Hematopoietic multipotent progenitor cell treated with erythropoietin and hydrocortisone succinate and interleukin-3 and kit ligand, for 6 days (in vitro differentiated cells): Measurements from ENCODE around the gene ERBB4.
"Not testable (repeated sequence)": the region's sequence is repeated elsewhere in the genome, so short reads cannot be mapped to it uniquely, and the experiment has no call there.

Experiments used
- DNase-seq: peaks from one replicate; pipeline ENCODE4 v3.0.0-alpha.2; 2015

Gene ERBB4

DNA sequence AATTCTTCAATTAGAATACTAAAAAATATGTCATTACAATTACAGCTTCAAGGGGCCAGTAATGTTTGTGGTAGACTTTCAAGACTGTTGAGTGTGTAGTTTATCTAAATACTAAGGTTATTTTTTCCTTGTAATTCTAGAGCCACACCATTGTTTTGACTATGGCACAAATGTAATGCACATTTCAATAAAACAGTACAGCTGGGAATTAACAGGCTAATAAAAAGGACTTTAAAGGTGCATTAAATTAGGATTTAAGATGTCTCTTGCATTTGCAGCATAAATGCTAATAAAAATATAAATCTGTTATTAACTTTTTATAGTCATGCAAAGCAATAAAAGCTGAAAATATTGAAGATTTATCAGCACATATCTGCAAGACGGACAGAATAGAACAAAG lies 344.8 kb downstream of the ERBB4 start:
- no peak for DNase-seq

DNA sequence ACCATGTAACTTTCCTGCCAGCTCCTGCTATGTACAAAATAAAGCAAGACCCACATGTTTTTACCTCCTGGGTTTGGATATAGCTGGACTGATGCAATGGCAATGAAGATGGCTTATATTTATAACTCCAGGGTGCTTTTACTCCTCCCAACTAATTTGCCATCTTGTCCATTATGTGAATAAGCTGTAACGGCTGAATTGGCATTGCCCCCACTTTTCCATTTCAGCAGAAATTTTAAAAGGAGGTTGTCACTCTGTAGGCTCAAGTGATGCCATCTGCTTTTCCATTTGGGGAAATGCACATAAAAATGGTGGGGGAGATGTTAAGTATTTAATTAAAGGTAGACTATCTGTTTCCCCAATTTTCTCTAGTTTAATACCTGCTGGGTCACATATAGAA lies 345.5 kb downstream of the ERBB4 start:
- no peak for DNase-seq

- not testable (repeated sequence) for DNase-seq
Observed at GRCh38 chr2:212191438-212191837, 347.2 kb downstream of the ERBB4 start.

DNA sequence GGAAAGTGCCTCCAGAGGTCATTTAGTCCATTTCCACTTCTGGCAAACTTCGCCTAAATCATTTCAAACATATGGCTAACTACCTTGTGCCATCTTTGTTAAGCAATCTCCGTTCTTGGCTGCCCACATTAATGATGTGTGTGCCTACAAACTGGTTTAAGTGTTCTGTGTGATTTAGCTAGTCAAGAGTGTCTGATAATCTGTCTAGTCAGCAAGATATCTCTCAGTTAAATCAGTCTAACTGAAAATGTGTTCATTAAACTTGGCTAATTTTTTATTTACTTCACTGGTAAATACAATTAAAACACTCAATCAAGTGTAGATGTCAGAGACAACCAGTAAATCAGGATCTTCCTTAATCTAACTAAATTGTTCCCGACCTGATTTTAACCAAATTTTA lies 352.4 kb downstream of the ERBB4 start:
- no peak for DNase-seq

DNA sequence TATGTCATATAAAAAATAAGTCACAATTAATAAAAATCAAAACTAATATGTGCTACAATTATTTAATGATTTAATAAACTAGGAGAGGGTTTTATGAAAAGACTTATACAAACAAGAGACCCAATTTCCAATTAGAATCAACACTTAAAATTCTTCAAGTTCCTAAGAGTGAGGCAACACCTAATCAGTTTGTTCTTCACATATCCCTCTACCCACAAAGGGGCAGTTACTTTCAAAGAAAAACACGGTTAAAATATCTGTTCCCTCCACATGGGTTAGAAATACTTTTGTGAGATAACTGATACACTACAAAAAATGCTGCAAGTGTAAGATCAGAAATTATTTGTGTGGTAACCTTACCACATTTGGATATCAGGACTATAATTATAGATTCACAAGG lies 357.0 kb downstream of the ERBB4 start:
- no peak for DNase-seq

DNA sequence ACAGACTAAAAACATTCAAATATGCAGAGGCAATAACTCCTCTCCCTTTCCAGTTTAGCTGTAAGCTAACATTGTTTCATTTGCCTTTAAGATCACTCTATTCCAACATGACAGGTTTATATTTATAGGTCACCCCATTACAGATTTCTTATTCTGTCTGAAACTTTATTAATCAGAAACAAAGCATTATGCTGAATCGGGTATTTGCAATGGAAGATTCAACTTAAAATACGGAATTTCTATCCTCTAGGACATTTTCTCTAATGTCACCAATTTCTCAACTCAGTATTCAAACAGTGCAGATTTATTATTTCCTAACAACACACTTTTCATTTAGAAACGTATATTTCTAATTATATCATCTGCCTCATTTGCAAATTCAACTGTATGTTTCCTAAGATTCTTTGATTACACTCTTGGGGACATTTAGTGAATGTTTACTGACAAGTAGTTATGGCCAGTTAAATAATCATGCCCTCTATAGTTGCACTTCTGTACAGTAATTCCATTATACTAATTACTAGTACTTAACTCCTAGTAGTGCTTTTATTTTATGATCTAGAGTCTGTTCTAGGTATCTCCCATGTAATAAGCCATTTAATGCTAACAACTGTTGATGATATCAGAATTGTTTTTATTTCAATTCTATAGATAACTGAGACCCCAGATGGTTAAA lies 358.1 kb downstream of the ERBB4 start:
- no peak for DNase-seq

DNA sequence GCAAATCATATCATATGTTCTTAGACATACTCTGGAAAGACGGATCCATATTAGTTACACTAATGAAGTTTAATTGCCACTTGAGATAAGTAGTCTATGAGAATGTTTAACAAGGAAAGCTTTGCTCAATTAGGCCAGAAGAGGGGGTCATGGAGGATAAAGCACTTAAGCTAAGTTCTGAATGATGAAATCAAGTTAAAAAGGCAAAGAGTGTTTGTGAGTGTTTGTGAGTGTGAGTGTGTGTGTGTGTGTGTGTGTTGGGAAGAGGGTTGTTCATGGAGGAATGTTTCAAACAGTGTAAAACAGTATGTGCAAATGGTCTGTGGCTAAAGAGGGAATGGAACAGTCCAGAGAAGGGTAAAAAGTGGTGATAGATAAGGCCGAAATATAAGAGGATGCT lies 360.9 kb downstream of the ERBB4 start:
- peak; percentile 6 for DNase-seq

DNA sequence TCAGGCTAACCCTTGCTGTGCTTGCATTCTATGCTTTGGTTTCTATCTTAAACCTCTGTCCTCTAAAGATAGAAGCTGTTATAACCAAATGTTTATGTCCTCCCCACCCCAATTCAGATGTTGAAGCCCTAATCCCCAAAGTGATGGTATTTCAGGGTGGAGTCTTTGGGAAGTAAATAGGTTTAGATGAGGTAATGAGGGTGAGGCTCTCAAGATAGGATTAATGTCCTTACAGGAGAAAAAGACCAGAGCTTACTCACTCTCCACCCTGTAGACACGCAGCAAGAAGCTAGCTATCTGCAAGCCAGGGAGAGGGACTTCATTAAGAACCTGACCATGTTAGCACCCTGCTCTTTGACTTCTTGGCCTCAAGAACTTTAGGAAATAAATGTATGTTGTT lies 362.5 kb downstream of the ERBB4 start:
- no peak for DNase-seq

- no peak for DNase-seq
Observed at GRCh38 chr2:212173756-212174510, 364.7 kb downstream of the ERBB4 start.

DNA sequence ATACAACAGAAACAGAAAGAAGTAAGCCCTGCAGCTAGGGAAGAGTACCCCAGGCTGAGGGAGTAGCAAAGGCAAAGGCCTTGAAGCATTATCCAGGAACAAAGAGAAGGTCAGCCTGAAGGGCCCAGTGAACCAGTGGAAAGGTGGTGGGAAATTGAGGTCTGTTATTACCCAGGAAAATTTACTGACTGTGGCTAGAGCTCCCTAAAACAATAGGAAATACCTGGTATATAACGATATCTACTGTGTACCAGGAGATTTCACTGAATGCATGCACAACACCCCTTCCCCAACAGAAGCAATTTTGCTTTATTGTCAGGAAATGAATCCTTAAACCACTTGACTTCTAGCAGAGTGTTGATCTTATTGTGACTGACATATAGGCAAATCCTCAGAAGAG lies 365.3 kb downstream of the ERBB4 start:
- DNase-seq, result no peak

DNA sequence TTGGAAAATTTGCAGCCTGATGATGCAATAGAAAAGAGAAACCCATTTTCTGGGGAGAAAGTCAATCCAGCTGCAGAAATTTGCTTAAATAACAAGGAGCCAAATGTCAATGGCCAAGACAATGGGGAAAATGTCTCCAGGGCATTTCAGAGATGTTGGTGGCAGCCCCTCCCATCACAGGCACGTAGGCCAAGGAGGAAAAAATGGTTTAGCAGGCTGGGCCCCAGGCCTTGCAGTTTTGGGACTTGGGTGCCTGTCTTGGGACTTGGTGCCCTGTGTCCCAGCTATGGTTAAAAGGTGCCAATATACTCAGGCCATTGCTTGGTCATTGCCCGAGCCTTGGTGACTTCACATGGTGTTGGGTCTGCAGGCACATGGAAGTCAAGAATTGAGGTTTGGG lies 368.2 kb downstream of the ERBB4 start:
- DNase-seq, result no peak

GRCh38 chr2:212158081-212158480 lies 380.5 kb downstream of the ERBB4 start:
- no peak for DNase-seq

DNA sequence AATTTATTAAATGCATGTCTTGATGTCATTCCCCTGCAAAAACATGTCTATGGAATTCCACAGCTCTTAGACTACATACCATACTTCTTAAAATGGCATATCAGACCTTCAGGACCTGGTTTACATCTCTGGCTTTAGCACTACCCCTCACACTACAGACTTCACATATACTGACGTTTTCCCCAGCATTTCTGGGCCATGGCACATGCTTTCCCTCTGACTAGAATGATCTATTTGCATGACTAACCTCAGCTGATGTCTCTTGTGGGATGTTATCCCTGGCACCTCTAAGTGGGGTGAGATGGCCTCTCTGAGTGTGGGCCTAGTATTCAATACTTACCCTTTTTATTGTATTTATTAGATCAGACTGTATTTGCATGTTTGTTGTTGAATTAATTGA lies 381.6 kb downstream of the ERBB4 start:
- DNase-seq, result no peak

- no peak for DNase-seq
Observed at GRCh38 chr2:212156088-212156487, 382.5 kb downstream of the ERBB4 start.

DNA sequence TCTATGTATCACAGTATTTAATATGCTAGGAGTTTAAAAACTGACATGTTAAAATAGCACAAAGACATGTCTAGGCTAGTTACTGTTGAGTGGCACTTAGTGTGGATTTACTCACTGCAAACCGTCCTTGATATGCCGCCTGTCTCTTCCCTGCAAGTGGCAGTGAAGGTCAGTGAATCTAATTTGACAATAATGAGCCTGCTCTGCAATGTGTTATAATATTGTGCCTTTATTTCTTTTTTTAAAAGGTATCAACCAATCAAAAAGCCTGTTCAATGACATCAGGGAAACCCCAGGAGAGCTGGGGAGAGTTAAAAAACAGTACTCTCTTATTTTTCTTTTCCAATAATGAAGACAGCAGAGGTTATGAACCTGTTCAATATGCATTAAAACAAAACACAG lies 384.1 kb downstream of the ERBB4 start:
- no peak for DNase-seq

- DNase-seq, result no peak
Observed at GRCh38 chr2:212153923-212154322, 384.7 kb downstream of the ERBB4 start.

- DNase-seq, result peak; percentile 42
Observed at GRCh38 chr2:212147921-212148513, 390.6 kb downstream of the ERBB4 start.

GRCh38 chr2:212146416-212146815 lies 392.2 kb downstream of the ERBB4 start:
- DNase-seq, result no peak

DNA sequence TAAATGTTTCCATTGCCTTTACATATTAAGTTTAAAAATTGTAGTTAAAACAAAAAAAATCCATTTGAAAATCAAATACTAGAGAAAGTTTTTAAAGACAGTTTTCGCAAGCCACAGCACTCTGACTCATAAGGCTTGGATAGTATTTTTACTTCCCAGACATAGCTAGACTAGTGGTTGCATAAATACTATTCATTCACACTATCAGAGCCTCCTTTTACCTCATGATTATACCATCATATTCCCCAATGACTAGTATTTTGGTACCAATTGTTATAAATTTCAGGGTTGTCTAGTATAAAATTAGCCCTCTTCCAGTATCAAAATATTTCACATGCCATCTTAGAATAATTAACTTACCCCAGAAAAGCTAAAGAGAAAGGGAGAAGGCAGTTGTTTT lies 393.5 kb downstream of the ERBB4 start:
- no peak for DNase-seq

DNA sequence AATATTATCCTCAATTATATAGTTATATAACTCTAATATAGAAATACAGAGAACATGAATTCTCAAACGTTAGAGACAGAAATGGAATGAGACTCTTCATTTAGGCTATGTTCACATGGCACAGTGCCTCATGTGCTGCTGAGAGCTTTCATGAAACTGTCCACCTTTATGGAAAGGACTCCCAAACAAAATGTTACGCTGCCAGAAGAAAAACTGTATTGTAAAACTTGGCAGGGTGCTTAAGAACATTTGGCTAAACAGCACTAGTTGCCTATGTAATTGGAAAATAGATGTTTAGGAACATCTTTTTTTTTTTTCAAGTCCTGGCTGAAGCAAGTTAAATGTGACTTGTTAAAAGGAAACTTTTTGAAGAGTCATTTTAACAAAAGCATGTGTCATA lies 396.0 kb downstream of the ERBB4 start:
- DNase-seq, result no peak

DNA sequence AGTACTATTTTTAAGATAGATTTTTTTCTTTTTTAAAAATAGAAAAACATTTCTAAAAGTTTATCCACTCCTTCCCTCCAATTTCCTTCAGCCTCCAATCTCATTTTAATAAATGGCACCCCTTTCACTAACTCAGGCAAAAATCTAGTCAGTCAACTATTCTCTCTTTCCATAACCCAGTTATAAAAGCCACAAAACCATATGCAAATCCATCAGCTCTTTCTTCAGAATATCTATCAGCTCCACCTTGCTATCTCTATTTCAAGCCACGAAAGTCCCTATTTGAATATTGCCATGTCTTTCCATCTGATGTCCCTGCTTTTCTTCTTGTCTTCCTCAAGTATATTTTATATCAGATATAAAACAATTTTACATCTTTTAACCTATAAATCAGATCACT lies 397.1 kb downstream of the ERBB4 start:
- DNase-seq, result no peak

DNA sequence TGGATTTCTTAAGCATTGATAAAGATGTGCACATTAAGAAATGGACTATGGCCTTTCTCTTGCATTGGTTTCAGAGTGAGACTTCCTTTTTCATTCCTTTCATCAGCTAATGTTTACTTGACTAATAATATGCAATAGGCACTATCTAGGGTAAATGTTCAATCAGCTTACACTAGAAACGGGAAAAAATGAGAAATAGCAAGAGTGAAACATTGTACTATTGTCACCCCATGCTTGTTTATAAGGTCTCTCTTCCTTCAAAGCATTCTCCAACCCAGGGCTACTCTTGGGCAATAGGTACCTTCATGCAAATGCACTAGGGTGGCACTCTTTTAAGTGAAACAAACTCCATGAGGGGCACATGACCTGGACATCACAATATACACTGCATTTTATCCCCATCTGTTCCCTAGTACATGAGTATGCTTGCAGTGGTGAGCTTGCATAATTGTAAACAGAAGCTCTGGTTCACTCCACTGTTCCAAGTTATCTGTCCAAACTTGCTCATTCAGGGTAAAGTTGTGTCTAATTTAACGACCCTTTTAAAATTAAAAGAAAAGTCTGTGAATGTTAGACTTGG lies 402.3 kb downstream of the ERBB4 start:
- DNase-seq, result no peak

GRCh38 chr2:212135739-212136138 lies 402.9 kb downstream of the ERBB4 start:
- DNase-seq, result no peak

- DNase-seq, result no peak
Observed at GRCh38 chr2:212133337-212133736, 405.3 kb downstream of the ERBB4 start.
